WTC11 (cell line): Measurements from ENCODE around the gene SH2D1A.

Experiments used
- CREB1 ChIP-seq: sonication (generic); formaldehyde crosslinking; IDR thresholded peaks from 2 replicates; pipeline ENCODE4 v1.8.0; 2023; ENCODE audit warnings: mild to moderate bottlenecking, missing genetic modification reagents
- CTCF ChIP-seq: fragments of 200-600 bp; IDR thresholded peaks from 2 replicates; pipeline ENCODE4 v1.8.0; 2022; ENCODE audit warnings: antibody characterized with exemption
- HMGXB4 ChIP-seq: sonication (generic); formaldehyde crosslinking; IDR thresholded peaks from 2 replicates; pipeline ENCODE4 v1.8.1; 2023; ENCODE audit warnings: mild to moderate bottlenecking, moderate library complexity, missing genetic modification reagents

- TF ChIP-seq CTCF (0 out of 2 replicates have a peak, but pooled peaks have one; percentile 15), CREB1 (CRISPR knock-in tag) (no peak), HMGXB4 (no peak)
These were observed 42.2 kb downstream of the SH2D1A start for GRCh38 chrX:124388562-124388961.
